Activated B cell treated with CpG ODN at 0.5 μM for 24 hours (primary cell): ENCODE measurements around the gene DNAJC12. TPM values are rescaled to one million over a fixed set of nuclear protein-coding genes. Genes with fewer than 3 reads are reported as not detected.
A peak's percentile ranks its signal among the peaks of the same experiment; 100 is the strongest.

Experiments used
- ATAC-seq: fragments of 200-7000 bp; cut with Tn5 transposase; one replicate; pipeline ENCODE4 v1.10.0; 2021; ENCODE audit warnings: low read depth, mild to moderate bottlenecking, moderate library complexity
- CTCF ChIA-PET: fragments of 350-600 bp; sonication (Branson Sonifier 250); formaldehyde crosslinking; loops from one replicate; lab custom pipeline; 2021; ENCODE audit warnings: antibody characterized with exemption; lab: Charles Lee
- POLR2A ChIA-PET: fragments of 350-600 bp; sonication (Branson Sonifier 250); formaldehyde crosslinking; loops from one replicate; lab custom pipeline; 2021; ENCODE audit warnings: antibody characterized with exemption; lab: Charles Lee
- DNase-seq: peaks from one replicate; pipeline ENCODE4 v3.0.0; 2022
- H3K27ac Mint-ChIP-seq: one replicate; pipeline ENCODE4 v1.8.0; 2020; ENCODE audit warnings: mixed read lengths
- H3K27me3 Mint-ChIP-seq: one replicate; pipeline ENCODE4 v1.8.0; 2021; ENCODE audit warnings: mixed read lengths
- H3K36me3 Mint-ChIP-seq: one replicate; pipeline ENCODE4 v1.8.0; 2021; ENCODE audit warnings: low read depth, mixed read lengths
- H3K4me1 Mint-ChIP-seq: one replicate; pipeline ENCODE4 v1.8.0; 2021; ENCODE audit warnings: mixed read lengths
- H3K4me3 Mint-ChIP-seq: one replicate; pipeline ENCODE4 v1.8.0; 2020; ENCODE audit warnings: mild to moderate bottlenecking, mixed read lengths
- H3K9me3 Mint-ChIP-seq: one replicate; pipeline ENCODE4 v1.8.0; 2020; ENCODE audit warnings: mixed read lengths
- CTCF ChIP-seq: fragments of 200-600 bp; IDR thresholded peaks from one replicate; pipeline ENCODE4 v1.8.0; 2022; ENCODE audit warnings: antibody characterized with exemption, mild to moderate bottlenecking
- intact Hi-C: fragments of 100-400 bp; cut with micrococcal nuclease; formaldehyde crosslinking; loops from one replicate; pipeline ENCODE4 v1.15.1; 2024
- total RNA-seq: library from RNA; stranded (reverse); gene quantifications from 2 replicates; pipeline ENCODE4 v1.2.3, GENCODE V29; 2022

The DNAJC12 gene
- 0.31 TPM in 1 of 2 replicates, not detected in the other for total RNA-seq

GRCh38 chr10:67837541-67838314 is at the start of gene DNAJC12:
TSS of gene DNAJC12 (minus strand) at chr10:67838188. CDS start at chr10:67838011, 177 bp downstream.
- Mint-ChIP-seq H3K4me1 (peaks cover 2% of the 10 kb centered on the region), H3K27me3 (no peaks in the 10 kb centered on the region), H3K4me3 (no peak within 1 kb of the TSS), H3K9me3 (peaks cover 11% of the 10 kb centered on the region), H3K27ac (no peak within 1 kb of the TSS), H3K36me3 (no peaks in the 10 kb centered on the region)
- TF ChIP-seq CTCF: no peak
- intact Hi-C loops: no loop called here
- ATAC-seq (peak; percentile 69), DNase-seq (no peak)
- ChIA-PET CTCF (interaction anchor here (0.7 to 1.1 kb wide), 2 partner anchors 320 to 465 kb away, joined by 3 read pairs; no protein-coding TSS in a partner anchor), POLR2A (no interaction called here)

DNA sequence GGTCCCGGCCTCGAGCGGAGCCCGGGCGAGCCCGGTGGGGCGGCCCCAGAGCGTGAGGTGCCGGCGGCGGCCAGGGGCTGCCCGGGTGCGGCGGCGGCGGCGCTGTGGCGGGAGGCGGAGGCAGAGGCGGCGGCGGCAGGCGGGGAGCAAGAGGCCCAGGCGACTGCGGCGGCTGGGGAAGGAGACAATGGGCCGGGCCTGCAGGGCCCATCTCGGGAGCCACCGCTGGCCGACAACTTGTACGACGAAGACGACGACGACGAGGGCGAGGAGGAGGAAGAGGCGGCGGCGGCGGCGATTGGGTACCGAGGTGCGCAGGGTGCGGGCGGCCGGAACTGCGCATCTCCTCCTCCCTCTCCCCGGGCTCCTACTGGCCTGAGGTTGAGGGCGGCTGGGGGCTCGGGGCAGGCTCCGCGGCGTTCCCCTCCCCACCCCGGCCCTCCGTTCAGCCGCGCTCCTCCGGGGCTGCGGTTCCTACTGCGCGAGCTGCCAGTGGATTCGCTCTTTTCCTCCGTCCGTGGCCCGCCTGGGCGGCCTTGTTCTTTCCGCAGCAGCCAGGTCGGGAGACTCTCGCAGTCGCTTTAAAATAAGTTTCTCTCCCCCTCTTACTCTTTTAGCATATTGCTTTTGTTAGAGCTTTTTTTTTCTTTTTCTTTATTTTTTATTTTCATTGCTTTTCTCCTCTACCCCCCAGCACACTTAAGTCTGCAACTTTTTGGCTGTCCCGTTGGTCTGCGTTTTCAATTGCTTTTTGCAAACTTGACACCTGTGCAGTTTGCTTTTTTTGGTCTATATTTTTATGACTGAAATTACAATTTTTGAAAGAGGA is 47.1 kb upstream of the DNAJC12 start:
- Mint-ChIP-seq H3K4me3 (peak overlapping the region; percentile 92), H3K36me3 (peaks cover 39% of the 10 kb centered on the region), H3K9me3 (no peaks in the 10 kb centered on the region), H3K27me3 (no peaks in the 10 kb centered on the region), H3K27ac (peak overlapping the region; percentile 96), H3K4me1 (peaks cover 31% of the 10 kb centered on the region)
- peak; percentile 74 for ATAC-seq
- intact Hi-C loops: loop anchor here (1.0 to 10.0 kb wide), 10 partner anchors 12 to 1020 kb away; partner anchors contain the start of genes CCAR1, DDX50, HERC4 and RUFY2
- TF ChIP-seq CTCF: no peak
- peak; percentile 73 for DNase-seq
- CTCF ChIA-PET: interaction anchor here (0.7 to 1.3 kb wide), 5 partner anchors 22 to 188 kb away, joined by 3 to 7 read pairs (median 4); no protein-coding TSS in a partner anchor
- POLR2A ChIA-PET: interaction anchor here (0.5 to 4.1 kb wide), 14 partner anchors 16 to 779 kb away, joined by 3 to 28 read pairs (median 5); partner anchors contain the start of genes HERC4, HNRNPH3 and PBLD

- Mint-ChIP-seq H3K9me3 (no peaks in the 10 kb centered on the region), H3K27ac (peak within 1 kb of the TSS; percentile 96), H3K4me3 (peak within 1 kb of the TSS; percentile 92), H3K36me3 (peaks cover 33% of the 10 kb centered on the region), H3K4me1 (peaks cover 31% of the 10 kb centered on the region), H3K27me3 (no peaks in the 10 kb centered on the region)
- no peak for TF ChIP-seq CTCF
- DNase-seq (peak; percentile 97), ATAC-seq (peak; percentile 81)
- ChIA-PET CTCF (interaction anchor here (1.1 kb wide), 2 partner anchors 29 to 35 kb away, joined by 3 to 7 read pairs; no protein-coding TSS in a partner anchor), POLR2A (interaction anchor here (0.5 to 4.1 kb wide), 12 partner anchors 9 to 448 kb away, joined by 3 to 28 read pairs (median 4); partner anchors contain the start of genes HERC4, HNRNPH3 and PBLD)
- intact Hi-C loops: loop anchor here (1.0 to 10.0 kb wide), 7 partner anchors 29 to 1020 kb away; partner anchors contain the start of genes DDX50, HERC4 and RUFY2
These were observed 46.4 kb upstream of the DNAJC12 start, which contains the start of gene SIRT1 for GRCh38 chr10:67884313-67884841. TSS of gene SIRT1 (plus strand) at chr10:67884656. CDS start at chr10:67884722, 66 bp downstream.

DNA sequence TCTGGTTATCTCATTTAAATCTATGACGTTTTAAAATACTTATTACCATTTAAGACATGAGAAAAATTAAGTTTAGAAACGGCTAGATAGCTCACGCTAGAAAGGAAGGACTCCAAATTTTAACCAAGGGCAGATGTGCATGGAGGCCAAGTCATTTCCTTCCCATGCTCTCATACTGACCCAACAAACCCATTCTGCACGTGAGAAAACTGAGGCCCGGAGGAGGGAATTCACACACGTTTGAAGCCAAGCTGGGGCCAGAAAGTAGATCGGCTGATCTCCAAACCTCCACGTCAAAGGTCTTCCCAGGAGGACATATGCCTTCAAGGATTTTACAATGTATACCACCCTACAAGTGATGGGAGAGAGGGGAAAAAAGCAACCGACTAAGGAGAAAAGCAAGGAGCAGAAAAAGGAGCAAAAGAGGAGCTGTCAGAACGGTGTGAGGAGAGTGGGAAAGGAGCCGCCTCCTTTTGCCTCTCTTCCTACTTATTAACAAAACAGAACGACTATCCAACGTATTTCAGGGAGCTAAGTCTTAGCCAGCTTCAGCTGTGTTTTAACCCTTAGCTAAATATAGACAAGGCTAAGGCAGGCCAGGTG is 45.8 kb upstream of the DNAJC12 start:
- Mint-ChIP-seq H3K4me3 (peak overlapping the region; percentile 89), H3K9me3 (no peaks in the 10 kb centered on the region), H3K27ac (peak overlapping the region; percentile 96), H3K36me3 (peaks cover 27% of the 10 kb centered on the region), H3K4me1 (peaks cover 27% of the 10 kb centered on the region), H3K27me3 (no peaks in the 10 kb centered on the region)
- ChIA-PET POLR2A (interaction anchor here (0.5 to 4.1 kb wide), 12 partner anchors 8 to 449 kb away, joined by 3 to 28 read pairs (median 4); partner anchors contain the start of genes HERC4, HNRNPH3 and PBLD), CTCF (interaction anchor here (1.1 kb wide), 2 partner anchors 28 to 35 kb away, joined by 3 to 7 read pairs; no protein-coding TSS in a partner anchor)
- intact Hi-C loops: loop anchor here (1.0 to 10.0 kb wide), 7 partner anchors 29 to 1021 kb away; partner anchors contain the start of genes DDX50, HERC4 and RUFY2
- no peak for DNase-seq
- TF ChIP-seq CTCF: no peak
- no peak for ATAC-seq
